Lower leg skin (tissue), 3 donors: ENCODE results near the gene DPYD.

Experiments
- POLR2A ChIP-seq, 2 donors: fragments of 450-650 bp; IDR thresholded peaks; one replicate each; pipeline ENCODE4 v1.6.1; 2016 to 2017; ENCODE audit warnings: antibody characterized with exemption in 2 of 2, mild to moderate bottlenecking in 1 of 2, moderate library complexity in 1 of 2
- TF ChIP-seq, protein P1 (sequence below), 3 donors: fragments of 450-650 bp; IDR thresholded peaks; one replicate each; pipeline ENCODE4 v1.5.1; 2016; ENCODE audit warnings: antibody characterized with exemption in 3 of 3, mild to moderate bottlenecking in 3 of 3, moderate library complexity in 2 of 3

DNA sequence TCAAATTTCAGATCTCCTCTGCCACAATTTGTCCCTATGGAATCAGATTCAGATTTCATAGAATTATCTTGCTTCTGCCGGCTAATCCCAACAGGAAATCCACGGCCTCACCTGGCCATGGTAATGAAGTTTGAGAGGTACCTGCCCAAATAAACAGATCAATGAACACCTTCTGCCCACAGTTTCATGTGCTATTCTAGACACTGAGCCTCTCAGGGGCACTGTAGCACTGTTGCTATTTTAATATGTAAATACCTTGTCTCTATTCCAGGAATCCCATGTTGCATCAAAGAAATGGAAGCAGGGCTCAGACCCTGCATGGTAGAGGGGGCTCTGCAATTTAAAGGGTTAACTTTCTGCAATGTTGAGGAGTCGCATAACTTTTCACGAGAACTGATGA, 606.1 kb downstream of the DPYD start:
- TF ChIP-seq, protein P1, sequence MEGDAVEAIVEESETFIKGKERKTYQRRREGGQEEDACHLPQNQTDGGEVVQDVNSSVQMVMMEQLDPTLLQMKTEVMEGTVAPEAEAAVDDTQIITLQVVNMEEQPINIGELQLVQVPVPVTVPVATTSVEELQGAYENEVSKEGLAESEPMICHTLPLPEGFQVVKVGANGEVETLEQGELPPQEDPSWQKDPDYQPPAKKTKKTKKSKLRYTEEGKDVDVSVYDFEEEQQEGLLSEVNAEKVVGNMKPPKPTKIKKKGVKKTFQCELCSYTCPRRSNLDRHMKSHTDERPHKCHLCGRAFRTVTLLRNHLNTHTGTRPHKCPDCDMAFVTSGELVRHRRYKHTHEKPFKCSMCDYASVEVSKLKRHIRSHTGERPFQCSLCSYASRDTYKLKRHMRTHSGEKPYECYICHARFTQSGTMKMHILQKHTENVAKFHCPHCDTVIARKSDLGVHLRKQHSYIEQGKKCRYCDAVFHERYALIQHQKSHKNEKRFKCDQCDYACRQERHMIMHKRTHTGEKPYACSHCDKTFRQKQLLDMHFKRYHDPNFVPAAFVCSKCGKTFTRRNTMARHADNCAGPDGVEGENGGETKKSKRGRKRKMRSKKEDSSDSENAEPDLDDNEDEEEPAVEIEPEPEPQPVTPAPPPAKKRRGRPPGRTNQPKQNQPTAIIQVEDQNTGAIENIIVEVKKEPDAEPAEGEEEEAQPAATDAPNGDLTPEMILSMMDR (IDR thresholded peaks at IDR 0.05): no peak
- no peak for TF ChIP-seq POLR2A (IDR thresholded peaks at IDR 0.05)
